NCI-H187 treated with DMSO at 0.1 percent for 48 hours (cell line): ENCODE measurements around the gene PTGER3.
"Not testable (repeated sequence)": the region's sequence is repeated elsewhere in the genome, so short reads cannot be mapped to it uniquely, and the experiment has no call there.

Source experiments
- DNase-seq: peaks from one replicate; lab custom pipeline; 2025; lab: John Stamatoyannopoulos, UW

Gene PTGER3

GRCh38 chr1:70947835-70948234, 99.8 kb downstream of the PTGER3 start:
- no peak for DNase-seq

GRCh38 chr1:70945676-70946075, 101.9 kb downstream of the PTGER3 start:
- no peak for DNase-seq

- no peak for DNase-seq
These were observed 102.4 kb downstream of the PTGER3 start for GRCh38 chr1:70945251-70945650.

- DNase-seq, result no peak
These were observed 106.1 kb downstream of the PTGER3 start for GRCh38 chr1:70941563-70941962.

GRCh38 chr1:70940398-70940797, 107.2 kb downstream of the PTGER3 start:
- not testable (repeated sequence) for DNase-seq

- no peak for DNase-seq
These were observed 113.2 kb downstream of the PTGER3 start for GRCh38 chr1:70934194-70934961.

GRCh38 chr1:70930062-70930461, 117.6 kb downstream of the PTGER3 start:
- no peak for DNase-seq

- no peak for DNase-seq
These were observed 125.4 kb downstream of the PTGER3 start for GRCh38 chr1:70922196-70922595.
